HG03039 (cell line): ENCODE data around the gene TNFRSF9.

Experiments
- ATAC-seq: cut with Tn5 transposase; IDR thresholded peaks from one replicate; pipeline ENCODE4 v1.9.1; 2021; ENCODE audit warnings: mild to moderate bottlenecking, moderate library complexity; ENCODE audit not compliant: unreplicated experiment

TNFRSF9 gene

DNA sequence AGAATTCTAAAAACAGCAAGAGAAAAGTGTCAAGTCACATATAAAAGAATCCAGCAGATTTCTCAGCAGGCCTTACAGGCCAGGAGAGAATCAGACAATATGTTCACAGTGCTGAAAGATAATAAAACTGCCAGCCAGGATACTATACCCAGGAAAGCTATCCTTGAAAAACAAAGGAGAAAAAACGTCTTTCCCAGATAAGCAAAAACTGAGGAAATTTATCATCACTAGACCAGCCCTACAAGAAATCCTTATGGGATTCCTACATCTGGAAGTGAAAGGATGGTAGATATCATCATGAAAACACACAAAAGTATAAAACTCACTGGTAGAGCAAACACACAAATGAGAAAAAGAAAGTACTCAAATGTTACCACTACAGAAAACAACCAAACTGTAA lies 62.6 kb downstream of the TNFRSF9 start:
- no peak for ATAC-seq

DNA sequence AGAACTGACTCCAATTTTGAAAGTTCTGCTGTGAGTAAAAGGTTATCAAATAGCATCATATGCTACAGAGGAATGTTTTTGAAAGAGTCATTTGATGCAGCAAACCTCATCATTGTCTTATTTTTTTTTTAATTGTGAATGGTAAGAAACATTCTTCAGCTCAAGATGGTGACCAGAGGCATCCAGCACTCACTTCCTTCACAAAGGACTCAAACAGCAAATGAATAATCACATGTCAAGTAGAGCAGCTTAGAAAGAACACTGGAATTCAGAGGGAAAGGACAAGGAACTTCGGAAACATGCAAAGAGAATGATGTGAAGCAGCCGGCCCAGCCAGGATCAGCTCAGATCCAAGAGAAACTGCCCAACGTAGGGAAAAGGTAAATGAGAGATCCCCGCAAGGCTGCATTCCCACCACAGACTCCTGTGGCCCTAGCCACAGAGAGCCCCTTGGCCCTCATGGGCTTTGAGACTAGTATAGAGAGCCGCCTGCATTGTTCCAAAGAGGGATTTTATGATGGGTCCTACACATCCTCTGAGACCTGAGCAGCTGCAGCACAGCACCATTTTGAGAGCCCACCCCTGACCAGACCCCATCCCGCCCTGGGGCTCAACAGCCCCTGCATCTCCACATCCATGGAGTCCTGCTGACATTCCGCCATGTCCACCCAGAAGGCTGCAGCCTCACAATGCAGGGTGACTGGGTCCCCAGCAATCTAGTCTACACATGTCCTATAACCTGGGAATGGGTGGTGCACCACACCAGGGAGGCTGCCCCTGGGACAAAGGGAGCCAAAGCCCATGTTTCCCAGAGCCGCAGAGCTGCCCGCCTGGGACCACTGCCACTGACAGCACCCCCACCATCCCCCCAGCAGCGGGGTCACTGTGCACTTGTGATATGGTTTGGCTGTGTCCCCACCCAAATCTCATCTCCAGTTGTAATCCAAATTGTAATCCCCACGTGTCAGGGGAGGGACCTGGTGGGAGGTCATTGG lies 66.5 kb downstream of the TNFRSF9 start:
- ATAC-seq = no peak

DNA sequence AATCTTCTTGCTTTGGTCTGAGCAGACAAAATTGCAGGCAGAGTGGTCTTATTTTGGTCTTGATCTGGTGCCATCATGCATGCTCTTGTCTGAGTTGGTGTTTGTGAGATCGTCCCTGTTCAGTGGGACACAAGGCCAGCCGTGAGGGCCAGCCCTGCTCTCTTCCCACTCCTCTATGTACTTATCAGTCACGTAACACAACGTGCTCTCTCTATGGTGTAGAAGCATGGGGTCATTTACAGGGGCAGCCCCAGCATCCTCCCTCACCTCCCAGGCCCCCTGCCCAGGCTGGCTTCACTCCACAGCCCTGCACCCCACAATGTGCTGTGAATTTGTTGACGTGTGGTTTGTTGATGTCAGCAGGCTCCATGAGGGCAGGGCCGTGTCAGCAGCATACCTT lies 69.5 kb downstream of the TNFRSF9 start:
- no peak for ATAC-seq

DNA sequence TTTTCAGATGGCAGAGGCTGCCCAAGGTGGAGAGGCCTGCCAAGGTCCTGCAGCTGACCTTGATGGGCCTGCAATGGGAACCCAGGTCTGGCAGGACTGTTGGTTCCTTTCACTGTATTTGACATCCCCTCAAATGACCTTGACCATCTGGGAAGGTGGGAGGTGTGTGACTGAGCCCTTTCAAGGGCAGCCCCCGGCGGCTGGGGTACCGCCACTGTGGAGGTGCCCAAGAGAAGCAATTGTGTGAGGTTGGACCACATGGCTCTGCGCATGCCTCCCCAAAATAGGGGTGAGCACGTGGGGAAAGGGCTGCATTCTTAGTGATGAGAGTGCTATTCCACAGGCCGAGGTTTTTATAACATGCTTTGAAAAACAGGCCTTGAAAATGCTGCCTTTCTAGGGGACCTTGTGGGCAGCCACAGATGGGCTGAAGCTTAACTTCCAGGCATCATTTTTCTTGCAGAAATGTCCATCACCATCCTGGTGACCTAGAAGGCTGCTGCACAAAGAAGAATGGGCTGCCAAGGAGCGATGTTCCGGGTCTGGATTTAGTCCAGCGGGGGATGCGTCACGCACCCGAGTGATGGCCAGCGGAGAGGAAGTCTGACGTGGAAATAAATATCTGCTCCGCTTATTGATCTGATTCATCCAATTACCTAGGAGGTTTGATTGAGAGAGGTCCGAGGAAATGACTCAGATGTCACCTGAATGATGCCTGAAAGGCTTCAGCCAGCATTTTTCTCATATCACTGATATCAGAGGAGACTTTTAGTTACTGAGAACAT lies 71.3 kb downstream of the TNFRSF9 start:
- ATAC-seq = no peak

DNA sequence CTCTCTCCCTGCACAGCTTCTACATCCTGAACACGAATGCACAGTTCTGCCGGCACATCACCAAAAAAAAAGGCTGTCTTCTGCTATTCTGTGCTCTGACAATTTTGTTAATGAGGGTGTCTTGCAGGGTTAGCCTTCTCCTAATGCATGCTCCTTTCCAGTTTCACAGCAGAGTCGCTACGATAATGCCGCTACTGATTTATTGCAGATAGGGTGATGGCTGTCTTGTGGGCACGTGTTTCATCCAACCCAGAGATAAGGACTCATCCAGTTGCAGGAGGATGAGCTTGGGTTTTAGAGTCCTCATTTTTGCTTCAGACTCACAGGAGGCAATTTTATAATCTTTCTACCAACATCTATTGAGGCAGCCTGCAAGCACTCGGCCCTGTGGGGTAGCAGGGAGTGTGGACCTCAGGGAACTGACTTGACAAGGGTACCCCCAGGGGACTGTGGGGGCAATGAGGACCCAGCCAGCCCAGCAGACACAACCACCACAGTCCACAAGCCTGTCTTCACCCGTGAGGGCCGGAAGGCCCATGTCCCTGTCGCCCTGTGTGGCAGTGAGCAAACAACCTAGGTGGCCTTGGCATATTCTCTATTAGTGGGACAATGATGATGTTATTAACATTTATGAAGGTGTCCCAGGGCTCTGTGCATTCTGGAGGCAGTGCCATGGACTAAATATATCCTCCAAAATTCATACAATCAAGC lies 72.4 kb downstream of the TNFRSF9 start:
- no peak for ATAC-seq

DNA sequence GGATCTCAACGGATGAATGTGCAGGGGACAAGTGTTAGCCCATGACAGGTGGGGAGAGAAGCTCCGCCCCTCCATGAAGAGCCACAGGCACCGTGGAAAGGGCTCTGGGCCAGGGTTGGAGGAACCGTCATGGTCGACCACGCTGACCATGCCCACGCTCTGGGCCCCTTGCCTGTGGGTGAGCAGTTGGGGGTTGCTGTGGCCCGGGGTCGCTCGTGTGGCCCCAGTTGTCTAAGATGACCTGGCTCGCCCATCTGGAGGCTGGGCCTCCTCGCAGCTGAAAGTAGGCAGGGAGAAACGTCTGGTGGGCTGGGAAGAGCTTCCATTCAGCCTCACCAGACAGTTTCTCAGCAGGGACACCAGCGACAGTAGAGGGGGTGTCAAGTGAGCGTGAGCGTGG lies 74.7 kb downstream of the TNFRSF9 start:
- ATAC-seq = no peak
